K562 (cell line): ENCODE results near the gene ZMIZ1. TPM values are rescaled to one million over a fixed set of nuclear protein-coding genes. Genes with fewer than 3 reads are reported as not detected.

Experiments used
- ATF7 ChIP-seq: fragments of 450-650 bp; IDR thresholded peaks from 2 replicates; pipeline ENCODE4 v1.7.1; 2014; ENCODE audit warnings: mild to moderate bottlenecking, moderate library complexity
- HDAC2 ChIP-seq: fragments of 450-650 bp; IDR thresholded peaks from 2 replicates; pipeline ENCODE4 v1.6.1; 2016; ENCODE audit warnings: mild to moderate bottlenecking
- HIVEP1 ChIP-seq: fragments of 250-450 bp; sonication (Bioruptor Pico); IDR thresholded peaks from 2 replicates; pipeline ENCODE4 v1.4.0; 2020; ENCODE audit warnings: mild to moderate bottlenecking
- KLF6 ChIP-seq: fragments of 250-450 bp; sonication (Bioruptor Pico); IDR thresholded peaks from 2 replicates; pipeline ENCODE4 v1.4.0; 2020; ENCODE audit warnings: mild to moderate bottlenecking, moderate library complexity, borderline replicate concordance
- NFXL1 ChIP-seq: fragments of 450-650 bp; formaldehyde crosslinking; IDR thresholded peaks from 2 replicates; pipeline ENCODE4 v1.4.0; 2021; ENCODE audit warnings: mild to moderate bottlenecking
- POLR2B ChIP-seq: fragments of 450-650 bp; IDR thresholded peaks from 2 replicates; pipeline ENCODE4 v1.6.1; 2018; ENCODE audit warnings: low read depth; ENCODE audit not compliant: partially characterized antibody
- TCF7 ChIP-seq: sonication (generic); IDR thresholded peaks from 2 replicates; pipeline ENCODE4 v1.6.1; 2016; ENCODE audit warnings: antibody characterized with exemption, borderline replicate concordance
- TRIM25 ChIP-seq: fragments of 450-650 bp; IDR thresholded peaks from 2 replicates; pipeline ENCODE4 v1.7.0; 2016; ENCODE audit warnings: borderline replicate concordance
- ZBTB40 ChIP-seq, 2 experiments: fragments of 450-650 bp in 1 of 2; sonication (generic) in 1 of 2; formaldehyde crosslinking in 1 of 2; IDR thresholded peaks; 2 replicates each; pipeline versions ENCODE4 v1.7.1 to v1.9.0; 2016 to 2022; ENCODE audit warnings: inconsistent platforms in 1 of 2, mild to moderate bottlenecking in 1 of 2, missing genetic modification reagents in 1 of 2
- ZNF639 ChIP-seq, 2 experiments: fragments of 200-800 bp in 1 of 2; sonication (Bioruptor generic) in 1 of 2; sonication (generic) in 1 of 2; formaldehyde crosslinking in 1 of 2; IDR thresholded peaks in 1 of 2; conservative IDR thresholded peaks in 1 of 2; 2 replicates each; pipeline versions ENCODE4 v1.5.0 to v1.6.1; 2016 to 2020; ENCODE audit warnings: missing compliant biosample characterization in 1 of 2, missing genetic modification characterization in 1 of 2, missing genetic modification reagents in 1 of 2
- ZNF75A ChIP-seq: fragments of 450-650 bp; formaldehyde crosslinking; IDR thresholded peaks from 2 replicates; pipeline ENCODE4 v1.4.0; 2020; ENCODE audit warnings: mild to moderate bottlenecking
- ZNF778 ChIP-seq: fragments of 450-650 bp; formaldehyde crosslinking; IDR thresholded peaks from 2 replicates; pipeline ENCODE4 v1.4.0; 2020; ENCODE audit warnings: mild to moderate bottlenecking, moderate library complexity
- polyA plus RNA-seq, 8 experiments: library from polyadenylated mRNA; depleted of rRNA in 4 of 8; stranded (reverse) in 5 of 8; unstranded in 3 of 8; fragments of >200 nt; fragmentation: Nextera tagmentation in 2 of 8; fragmentation: Illumina TruSeq in 1 of 8; extraction: Ambion mirVana in 2 of 8; extraction: Trizol in 1 of 8; gene quantifications; 2 replicates each; pipeline versions ENCODE4 v1.2.1 to v1.2.3, GENCODE V29; 2011 to 2014; ENCODE audit warnings: inconsistent platforms in 1 of 8, missing spikeins in 1 of 8
- total RNA-seq, 7 experiments: library from RNA; depleted of rRNA in 6 of 7; stranded (reverse); fragments of >200 nt in 6 of 7; fragmentation: Illumina TruSeq in 2 of 7; extraction: Trizol in 2 of 7; gene quantifications; 2 replicates each; pipeline versions ENCODE4 v1.2.1 to v1.2.3, GENCODE V29; 2011 to 2021; ENCODE audit warnings: low replicate concordance in 1 of 7

The ZMIZ1 gene
- total and polyA plus RNA-seq, 9 of the 15 experiments (the other 6 are each of a cell fraction or from before 2014, with no cell fraction given): 1.0 to 37.3 (median 4.3) TPM

- TF ChIP-seq ZBTB40 (IDR thresholded peaks at IDR 0.05) (0 out of 2 replicates have a peak, but pooled peaks have one; percentile 42), ZBTB40 (CRISPR knock-in tag; IDR thresholded peaks at IDR 0.05) (no peak), ZNF778 (CRISPR knock-in tag) (no peak), ATF7 (peak; percentile 42; the same call in 1 of the 2 replicates), TCF7 (0 out of 2 replicates have a peak, but pooled peaks have one; percentile 8), KLF6 (CRISPR knock-in tag) (peak; percentile 2; the same call in 1 of the 2 replicates), HIVEP1 (CRISPR knock-in tag) (0 out of 2 replicates have a peak, but pooled peaks have one; percentile 6), POLR2B (no peak), NFXL1 (CRISPR knock-in tag) (0 out of 2 replicates have a peak, but pooled peaks have one; percentile 28), HDAC2 (peak; percentile 14; the same call in 1 of the 2 replicates), ZNF75A (CRISPR knock-in tag) (0 out of 2 replicates have a peak, but pooled peaks have one; percentile 14), ZNF639 (CRISPR knock-in tag; conservative IDR thresholded peaks at IDR 0.05 in 1 of 2, IDR thresholded peaks at IDR 0.05 in 1 of 2) (peak in 1 of 2 experiments; percentile 86; a peak in 2 of 4 replicates), TRIM25 (no peak)
These were observed 20.7 kb upstream of the ZMIZ1 start (continued) for GRCh38 chr10:79047875-79048638.
